GM20000 (cell line): ENCODE data around the gene NPLOC4.

Experiments
- DNase-seq: peaks from one replicate; pipeline ENCODE4 v3.0.0; 2012; ENCODE audit warnings: low spot score
- TF ChIP-seq, protein P1 (sequence below): IDR thresholded peaks from 2 replicates; pipeline ENCODE4 v1.5.1; 2012; ENCODE audit warnings: mild to moderate bottlenecking, control low read depth; ENCODE audit errors: extremely low read depth, missing control alignments

Gene NPLOC4

DNA sequence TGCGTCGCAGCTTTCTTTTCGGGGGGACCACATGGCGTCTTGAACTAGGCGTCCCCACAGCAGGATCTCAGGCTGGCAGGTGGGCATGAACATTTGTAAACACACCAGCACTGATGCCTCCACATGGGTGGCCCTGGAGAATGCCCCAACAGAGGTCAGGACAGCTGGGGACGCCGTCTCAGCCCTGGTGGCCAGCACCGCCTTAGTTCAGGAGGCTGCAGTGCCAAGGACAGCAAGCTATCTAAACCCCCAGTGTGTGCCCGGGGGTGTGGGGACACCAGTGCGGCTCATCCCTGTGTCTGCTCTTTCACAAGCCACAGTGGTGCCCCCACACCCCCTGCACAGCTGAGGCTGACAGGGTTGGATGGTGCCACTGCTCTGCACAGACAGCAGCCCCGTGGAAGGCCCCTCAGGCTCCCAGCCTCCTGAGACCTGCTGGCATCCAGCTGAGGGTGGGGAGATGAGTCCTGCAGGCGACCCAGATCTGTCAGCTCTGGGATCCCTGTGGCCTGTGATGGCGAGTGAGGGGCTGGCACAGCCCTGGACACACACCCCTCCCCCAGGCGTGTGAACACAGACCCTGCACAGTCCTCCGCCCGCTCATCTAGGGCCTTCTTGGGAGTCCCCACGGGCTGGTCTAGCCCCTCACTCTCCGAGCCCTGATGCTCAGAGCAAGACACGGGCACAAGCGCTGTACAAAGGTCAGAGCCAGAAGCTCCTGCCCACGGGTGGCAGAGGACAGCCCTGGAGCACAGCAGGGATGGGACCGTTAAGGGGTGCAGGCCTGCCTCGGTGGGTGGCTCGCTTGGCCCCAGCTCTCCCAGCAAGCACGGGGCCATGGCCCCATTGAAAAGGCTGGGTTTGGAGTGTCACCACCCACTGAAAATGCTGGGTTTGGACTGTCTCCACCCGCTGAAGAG lies 98.0 kb downstream of the NPLOC4 start:
- TF ChIP-seq, protein P1, sequence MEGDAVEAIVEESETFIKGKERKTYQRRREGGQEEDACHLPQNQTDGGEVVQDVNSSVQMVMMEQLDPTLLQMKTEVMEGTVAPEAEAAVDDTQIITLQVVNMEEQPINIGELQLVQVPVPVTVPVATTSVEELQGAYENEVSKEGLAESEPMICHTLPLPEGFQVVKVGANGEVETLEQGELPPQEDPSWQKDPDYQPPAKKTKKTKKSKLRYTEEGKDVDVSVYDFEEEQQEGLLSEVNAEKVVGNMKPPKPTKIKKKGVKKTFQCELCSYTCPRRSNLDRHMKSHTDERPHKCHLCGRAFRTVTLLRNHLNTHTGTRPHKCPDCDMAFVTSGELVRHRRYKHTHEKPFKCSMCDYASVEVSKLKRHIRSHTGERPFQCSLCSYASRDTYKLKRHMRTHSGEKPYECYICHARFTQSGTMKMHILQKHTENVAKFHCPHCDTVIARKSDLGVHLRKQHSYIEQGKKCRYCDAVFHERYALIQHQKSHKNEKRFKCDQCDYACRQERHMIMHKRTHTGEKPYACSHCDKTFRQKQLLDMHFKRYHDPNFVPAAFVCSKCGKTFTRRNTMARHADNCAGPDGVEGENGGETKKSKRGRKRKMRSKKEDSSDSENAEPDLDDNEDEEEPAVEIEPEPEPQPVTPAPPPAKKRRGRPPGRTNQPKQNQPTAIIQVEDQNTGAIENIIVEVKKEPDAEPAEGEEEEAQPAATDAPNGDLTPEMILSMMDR, result no peak
- DNase-seq, result no peak

DNA sequence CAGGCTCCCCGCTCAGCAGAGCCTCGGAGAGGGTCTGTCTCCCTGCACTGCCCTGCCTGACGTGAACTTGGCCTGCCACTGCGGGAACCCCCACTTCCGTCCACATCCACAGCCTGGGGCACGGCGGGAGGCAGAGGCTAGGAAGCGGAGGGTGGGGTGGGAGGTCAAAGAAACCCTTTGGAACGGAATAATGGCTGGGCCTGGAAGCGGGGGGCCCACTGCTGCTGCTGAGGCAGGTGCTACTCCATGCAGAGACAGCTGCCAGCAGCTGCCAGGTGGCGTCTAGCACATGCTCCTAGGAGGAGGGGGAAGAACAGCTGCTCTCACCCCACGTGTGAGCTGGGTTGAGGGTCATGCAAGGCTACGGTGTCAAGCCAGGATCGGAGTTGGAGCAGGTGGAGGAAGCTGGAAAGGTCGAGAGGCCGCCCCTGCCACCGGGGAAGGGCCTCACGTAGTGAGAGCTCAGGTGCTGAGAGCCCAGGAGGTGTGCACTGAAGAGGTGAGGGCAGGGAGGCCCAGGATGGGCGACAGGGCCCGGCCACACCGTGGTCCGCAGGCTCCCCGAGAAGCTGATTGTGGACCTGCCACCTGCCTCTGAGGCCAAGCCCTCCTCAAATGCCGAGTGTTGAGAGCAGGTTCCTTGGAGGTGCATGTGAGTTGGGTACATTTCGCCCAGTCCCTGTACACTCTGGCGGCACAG lies 98.9 kb downstream of the NPLOC4 start:
- TF ChIP-seq, protein P1, result no peak

DNA sequence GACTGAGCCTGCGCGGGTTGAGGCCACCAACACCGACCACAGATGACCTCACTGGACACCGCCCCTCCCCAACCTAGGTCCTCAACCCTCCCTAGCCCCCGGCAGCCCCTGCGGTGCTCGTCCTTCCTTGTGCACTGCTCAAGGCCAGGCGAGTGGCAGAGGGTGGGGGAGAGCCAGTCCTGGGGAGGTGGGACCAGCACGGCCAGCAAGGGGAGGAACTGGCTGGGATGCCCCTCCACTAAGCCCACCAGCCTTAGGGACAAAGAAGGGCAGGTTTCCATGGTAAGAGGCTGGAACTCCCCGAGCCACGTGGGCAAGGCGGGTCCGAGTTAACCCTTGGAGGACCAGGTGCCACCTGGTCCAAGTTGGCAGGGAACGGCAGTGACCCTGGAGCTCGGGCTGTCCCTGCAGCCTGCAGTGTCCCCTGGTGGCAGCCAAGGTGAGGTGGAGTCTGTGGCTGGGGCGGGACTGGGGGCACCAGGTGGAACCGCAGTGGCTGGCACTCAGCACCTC lies 99.5 kb downstream of the NPLOC4 start:
- TF ChIP-seq, protein P1, result peak; percentile 30
- peak; percentile 73 for DNase-seq

More for the DNA sequence above, 98.9 kb downstream of the NPLOC4 start:
- no peak for DNase-seq

DNA sequence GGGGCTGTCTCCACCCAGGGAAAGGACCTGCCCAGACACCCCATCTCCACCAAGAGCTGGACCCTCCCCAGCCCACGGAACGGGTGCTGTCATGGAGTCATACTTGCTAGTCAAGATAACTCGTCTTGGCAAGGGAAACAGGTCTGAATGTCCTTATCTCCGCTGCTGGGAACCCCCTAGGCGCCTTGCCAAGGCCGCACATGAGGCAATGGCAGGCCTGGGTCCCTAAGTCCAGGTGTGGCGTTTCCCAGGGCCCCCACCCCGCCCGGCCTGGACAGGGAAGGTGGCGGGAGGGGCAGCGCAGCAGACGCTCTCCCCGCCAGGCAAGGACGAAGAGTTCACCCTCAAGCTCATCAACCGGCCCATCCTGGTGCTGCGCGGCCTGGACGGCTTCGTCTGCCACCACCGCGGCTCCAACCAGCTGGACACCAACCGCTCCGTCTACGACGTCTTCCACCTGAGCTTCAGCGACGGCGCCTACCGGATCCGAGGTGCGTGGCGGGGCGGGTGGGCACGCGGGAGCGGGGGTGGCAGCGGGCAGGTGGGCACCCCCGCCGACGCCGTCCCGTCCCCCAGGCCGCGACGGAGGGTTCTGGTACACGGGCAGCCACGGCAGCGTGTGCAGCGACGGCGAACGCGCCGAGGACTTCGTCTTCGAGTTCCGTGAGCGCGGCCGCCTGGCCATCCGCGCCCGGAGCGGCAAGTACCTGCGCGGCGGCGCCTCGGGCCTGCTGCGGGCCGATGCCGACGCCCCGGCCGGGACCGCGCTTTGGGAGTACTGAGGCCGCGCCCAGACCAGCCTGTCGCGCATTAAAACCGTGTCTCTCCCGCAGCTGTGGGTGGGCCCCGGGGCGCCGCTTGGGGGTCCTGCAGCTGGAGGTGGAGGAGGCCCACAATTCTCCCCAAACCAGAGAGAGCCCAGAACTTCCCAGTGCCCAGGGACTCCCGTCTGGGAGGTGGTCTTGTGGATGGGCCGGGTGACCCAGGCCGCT lies 100.3 kb downstream of the NPLOC4 start:
- DNase-seq, result no peak
- TF ChIP-seq, protein P1, result no peak

DNA sequence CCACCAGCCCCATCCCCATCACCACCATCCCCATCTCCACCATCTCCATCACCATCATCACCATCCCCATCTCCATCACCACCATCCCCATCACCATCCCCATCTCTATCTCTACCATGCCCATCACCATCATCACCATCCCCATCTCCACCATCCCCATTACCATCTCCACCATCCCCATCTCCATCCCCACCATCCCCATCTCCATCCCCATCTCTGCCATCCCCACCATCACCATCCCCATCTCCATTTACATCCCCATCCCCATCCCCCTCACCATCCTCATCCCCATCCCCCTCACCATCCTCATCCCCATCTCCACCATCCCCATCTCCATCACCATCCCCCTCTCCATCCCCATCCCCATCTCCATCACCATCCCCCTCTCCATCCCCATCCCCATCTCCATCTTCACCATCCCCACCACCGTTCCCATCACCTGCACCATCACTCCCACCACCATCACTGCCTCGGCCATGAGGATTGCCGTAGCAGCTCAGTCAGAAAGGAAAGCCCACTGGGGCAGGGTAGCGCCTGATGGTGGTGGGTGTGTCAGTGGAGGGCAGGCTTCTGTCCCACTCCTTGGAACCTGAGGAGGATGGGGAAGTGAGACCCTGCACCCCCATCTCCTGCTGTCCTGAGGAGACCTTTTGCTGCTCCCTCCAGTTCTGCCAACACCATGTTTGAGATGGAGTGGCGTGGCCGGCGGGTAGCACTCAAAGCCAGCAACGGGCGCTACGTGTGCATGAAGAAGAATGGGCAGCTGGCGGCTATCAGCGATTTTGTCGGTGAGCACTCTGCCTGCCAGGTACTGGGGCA lies 101.2 kb downstream of the NPLOC4 start:
- no peak for DNase-seq
- TF ChIP-seq, protein P1, result no peak

DNA sequence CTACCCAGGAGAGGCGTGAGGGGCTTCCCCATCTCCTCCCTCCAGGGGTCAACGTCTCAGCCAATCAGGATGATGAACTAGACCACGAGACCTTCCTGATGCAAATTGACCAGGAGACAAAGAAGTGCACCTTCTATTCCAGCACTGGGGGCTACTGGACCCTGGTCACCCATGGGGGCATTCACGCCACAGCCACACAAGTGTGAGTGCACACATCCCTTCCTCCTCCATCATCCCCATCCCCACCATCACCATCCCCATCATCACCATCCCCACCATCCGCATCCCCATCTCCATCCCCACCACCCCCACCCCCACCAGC lies 101.9 kb downstream of the NPLOC4 start:
- TF ChIP-seq, protein P1, result no peak

More for the DNA sequence above, 101.9 kb downstream of the NPLOC4 start:
- no peak for DNase-seq
